ENCODE data around the gene KRT9.
"Not testable (repeated sequence)": the region's sequence is repeated elsewhere in the genome, so short reads cannot be mapped to it uniquely, and the experiment has no call there.

KRT9 gene, protein sequence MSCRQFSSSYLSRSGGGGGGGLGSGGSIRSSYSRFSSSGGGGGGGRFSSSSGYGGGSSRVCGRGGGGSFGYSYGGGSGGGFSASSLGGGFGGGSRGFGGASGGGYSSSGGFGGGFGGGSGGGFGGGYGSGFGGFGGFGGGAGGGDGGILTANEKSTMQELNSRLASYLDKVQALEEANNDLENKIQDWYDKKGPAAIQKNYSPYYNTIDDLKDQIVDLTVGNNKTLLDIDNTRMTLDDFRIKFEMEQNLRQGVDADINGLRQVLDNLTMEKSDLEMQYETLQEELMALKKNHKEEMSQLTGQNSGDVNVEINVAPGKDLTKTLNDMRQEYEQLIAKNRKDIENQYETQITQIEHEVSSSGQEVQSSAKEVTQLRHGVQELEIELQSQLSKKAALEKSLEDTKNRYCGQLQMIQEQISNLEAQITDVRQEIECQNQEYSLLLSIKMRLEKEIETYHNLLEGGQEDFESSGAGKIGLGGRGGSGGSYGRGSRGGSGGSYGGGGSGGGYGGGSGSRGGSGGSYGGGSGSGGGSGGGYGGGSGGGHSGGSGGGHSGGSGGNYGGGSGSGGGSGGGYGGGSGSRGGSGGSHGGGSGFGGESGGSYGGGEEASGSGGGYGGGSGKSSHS

DNA sequence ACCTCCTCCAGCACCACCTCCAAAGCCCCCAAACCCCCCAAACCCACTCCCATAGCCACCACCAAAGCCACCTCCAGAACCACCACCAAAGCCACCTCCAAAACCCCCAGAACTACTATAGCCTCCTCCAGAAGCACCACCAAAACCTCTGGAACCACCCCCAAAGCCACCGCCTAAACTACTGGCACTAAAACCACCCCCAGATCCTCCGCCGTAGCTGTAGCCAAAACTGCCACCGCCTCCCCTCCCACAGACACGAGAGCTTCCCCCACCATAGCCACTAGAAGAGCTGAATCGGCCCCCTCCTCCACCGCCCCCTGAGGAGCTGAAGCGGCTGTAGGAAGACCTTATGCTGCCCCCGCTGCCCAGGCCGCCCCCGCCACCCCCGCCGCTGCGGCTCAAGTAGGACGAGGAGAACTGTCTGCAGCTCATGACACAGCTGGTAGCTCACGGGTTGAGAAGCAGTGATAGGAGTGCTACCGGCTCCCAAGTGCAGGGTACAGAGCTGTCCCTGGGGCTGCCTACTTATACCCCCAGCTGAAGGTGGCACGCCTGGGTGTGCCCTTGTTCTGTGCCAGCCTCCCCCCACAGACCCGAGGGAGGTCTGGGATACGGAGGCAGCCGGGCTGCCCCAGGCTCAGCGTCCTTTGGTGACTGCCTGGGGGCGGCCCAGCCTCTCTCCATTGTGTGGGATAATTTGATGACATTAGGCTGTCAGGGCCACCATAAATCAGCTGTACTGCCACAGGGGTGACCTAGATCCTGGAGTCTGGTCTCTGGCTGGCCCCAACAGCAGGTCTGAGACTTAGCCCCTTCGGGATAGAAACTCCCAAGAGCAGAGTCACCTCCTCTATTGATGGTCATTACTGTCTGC, at the start of gene KRT9:
KRT9 (minus strand) TSS at position 499 of the 874 bp plus-strand sequence; CDS start at position 432, 67 bp downstream.
- no peak for DNase-seq (ENCODE audit: low read depth)

DNA sequence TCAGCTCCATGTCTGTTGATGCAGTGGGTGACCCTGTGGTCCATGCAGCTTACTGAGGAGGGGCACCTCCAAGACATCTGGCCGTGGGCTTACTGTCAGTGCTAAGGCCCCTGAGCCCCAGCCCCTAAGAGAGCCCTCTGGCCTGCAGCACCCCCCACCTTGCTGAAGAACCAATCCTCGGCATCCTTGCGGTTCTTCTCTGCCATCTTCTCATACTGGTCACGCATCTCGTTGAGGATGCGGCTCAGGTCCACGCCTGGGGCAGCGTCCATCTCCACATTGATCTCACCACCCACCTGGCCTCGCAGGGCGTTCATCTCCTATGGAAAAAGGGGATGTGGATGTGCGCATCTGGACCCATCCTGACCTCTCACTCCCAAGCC, 49.6 kb upstream of the KRT9 start:
- not testable (repeated sequence) for DNase-seq (ENCODE audit: low read depth)

DNA sequence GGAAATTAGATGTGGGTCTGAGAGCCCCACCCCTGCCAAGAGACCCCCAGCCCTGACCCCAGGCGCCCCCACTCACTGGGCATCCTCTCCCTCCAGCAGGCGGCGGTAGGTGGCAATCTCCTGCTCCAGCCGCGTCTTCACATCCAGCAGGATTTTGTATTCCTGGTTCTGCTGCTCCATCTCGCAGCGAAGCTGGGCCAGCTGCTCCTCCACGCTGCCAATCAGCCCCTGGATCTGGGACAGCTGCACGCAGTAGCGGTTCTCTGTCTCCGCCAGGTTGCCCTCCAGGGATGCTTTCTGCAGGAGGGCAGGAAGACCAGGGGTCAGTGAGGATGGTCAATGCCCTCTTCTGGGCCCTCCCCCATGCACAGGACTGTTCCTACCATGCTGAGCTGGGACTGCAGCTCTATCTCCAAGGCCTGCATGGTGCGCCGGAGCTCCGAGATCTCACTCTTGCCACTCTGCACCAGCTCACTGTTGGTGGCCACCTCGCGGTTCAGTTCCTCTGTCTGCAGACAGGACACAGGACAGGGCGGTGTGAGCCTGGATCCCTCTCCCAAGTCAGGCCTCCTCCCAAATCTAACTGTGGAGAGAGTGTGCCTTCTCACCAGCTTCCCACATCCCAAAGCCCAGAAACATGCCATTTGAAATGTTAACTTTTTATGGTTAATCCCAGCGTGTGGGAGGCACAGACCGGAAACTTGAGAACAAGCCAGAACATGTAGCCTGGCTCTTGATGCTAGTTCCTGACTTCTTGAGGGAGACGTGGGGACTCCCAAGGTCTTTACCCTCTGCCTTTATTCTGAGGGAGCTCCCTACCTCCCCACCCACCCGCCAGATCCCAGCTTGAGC, 49.0 kb upstream of the KRT9 start:
- DNase-seq (ENCODE audit: low read depth): no peak

DNA sequence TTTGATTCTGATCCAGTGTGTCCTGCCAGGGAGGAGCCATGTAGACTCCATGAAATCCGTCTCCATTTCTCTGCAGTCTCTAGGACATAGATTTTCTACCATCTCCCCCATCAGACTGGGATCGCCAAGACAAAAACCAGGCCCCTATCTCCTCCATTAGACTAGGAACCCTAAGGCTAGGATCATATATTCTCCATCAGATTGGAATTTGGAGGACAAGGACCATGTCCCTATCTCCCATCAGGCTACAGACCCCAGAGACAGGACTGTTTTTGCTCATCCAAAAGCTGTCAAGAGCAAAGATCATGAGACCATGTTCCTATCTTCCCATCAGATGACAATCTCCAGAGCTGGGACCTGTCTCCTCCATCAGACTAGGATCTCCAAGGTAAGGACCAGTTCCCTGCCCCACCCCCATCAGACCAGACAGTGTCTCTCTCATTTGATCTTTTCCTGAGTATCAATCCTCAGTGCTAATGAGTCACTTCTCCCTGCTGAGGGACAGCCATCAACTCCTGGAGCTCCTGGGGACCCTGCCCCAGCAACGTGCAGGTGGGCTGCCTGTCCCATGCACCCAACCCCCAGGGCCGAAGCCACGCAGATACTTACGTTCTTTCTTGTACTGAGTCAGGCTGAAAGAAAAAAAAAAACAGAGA, 48.2 kb upstream of the KRT9 start:
- not testable (repeated sequence) for DNase-seq (ENCODE audit: low read depth)

DNA sequence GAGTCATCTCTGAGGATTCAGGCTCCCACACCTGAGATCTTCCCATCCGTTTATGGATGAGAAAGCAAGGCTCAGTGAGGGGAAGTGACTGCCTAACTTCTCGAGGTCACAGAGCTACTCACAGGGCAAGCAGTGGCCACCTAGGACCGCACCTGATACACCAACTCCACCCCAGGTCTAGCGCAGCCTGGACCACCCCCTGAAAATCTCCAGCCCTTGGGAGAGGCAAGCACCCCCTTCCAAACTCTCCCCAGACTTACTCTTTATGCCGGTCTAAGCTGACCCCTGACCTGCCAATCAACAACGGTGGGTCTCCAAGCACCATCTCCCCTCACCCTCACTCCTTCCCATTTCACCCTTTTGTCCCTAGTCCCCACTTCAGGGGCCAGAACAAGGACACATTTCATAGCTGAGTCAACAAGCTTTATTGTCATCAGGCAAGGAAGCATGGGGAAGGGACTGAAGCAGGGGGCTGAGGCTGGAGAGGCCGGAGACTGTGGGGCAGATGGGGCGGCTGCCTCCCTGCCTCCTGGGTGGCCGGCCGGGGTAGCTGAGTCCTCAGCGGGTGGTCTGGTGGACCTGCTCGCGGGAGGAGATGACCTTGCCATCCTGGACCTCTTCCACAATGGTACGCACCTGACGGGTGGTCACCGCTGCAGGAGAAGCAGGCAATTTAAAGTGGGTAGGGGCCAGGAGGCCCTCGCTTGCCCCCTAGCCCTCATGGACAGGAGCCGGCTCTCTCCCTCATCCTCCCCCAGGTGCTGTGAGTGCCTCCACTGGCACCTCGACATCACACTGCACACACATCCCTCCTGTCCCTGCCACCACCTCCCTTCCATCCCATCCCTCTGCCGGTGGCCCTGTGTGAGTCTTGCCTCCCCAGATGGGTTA, 47.4 kb upstream of the KRT9 start:
- DNase-seq (ENCODE audit: low read depth): no peak

DNA sequence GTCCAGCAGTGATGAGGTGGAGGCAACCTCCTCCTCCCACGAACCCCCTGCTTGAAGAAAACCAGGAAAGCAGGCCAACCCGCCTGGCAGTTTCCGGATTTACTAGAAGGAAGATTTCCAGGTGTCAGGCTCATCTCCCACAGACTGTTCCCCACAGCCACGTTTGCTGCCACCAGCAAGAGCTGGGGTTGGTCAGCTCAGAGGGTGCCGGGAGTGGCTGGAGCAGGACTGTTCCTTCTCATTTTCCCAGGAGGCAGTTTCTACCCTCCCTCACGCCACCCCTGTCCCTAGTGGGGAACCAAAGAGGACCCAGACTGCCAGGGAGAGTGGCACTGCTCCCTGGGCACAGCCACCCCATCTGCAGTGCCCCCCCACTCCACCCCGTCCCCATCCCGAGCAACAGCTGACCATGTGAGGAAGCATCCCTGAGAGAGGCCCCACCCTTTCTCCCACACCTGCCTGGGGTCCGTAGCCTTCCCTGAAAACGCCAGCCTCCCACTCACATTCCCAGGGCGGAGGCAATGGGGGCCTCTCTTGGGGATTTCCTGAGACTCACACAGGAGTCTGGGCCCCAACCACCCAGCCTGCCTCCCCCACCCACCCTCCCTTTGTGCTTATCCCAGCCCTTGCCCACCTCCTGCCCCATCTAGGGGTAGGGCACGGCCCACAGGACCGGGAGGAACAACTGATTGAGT, 46.6 kb upstream of the KRT9 start:
- no peak for DNase-seq (ENCODE audit: low read depth)

DNA sequence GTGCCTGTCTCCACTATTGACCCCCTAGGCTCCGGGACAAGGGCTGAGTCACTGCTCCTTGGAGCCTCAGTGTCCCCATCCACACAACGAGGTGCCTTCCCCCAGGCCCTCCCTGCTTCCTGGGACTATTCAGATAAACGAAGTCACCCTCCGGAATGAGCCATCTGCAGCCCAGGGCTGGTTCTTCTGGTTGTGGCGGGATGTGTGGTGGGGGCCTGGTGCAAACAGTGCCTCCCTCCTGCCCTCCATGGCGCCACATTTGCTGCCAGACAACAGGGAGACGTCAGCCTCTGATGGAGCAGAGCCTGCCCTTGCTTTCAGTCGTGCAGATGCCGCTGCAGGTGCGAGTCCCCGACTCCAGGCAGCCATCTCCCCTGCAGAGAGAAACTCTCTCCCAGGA, 45.8 kb upstream of the KRT9 start:
- no peak for DNase-seq (ENCODE audit: low read depth)

DNA sequence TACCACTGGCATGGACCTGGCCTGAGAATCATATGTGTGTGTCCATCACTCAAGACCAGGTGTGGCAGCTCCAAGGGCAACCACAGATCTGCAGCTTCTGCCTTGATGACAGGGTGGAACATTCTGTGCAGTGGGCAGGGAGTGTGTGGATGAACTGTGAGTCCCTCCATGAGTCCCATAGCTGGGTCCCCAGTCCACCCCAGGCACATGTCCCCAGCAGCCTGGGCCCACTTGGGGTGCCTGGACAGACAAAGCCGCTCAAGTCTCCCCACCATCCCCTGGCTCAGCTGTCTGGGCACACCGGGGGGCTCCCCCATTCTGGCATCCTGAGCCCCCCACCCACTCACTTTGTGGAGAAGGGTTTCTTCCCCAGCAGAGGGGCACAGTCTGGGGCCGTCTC, 45.3 kb upstream of the KRT9 start:
- DNase-seq (ENCODE audit: low read depth): no peak

DNA sequence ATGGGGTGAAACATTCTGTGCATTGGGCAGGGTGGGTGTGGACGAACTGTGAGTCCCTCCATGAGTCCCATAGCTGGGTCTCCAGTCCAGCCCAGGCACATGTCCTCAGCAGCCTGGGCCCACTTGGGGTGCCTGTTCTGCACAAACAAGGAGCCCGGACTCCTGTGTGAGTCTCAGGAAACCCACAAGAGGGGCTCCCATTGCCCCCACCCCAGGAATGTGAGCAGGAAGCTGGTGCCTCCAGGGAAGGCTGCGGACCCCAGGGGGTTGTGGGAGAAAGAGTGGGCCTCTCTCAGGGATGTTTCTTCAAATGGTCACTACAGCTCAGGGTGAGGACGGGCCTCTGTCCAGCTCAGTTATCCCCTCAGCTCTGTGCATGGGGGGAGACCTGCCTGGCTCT, 44.6 kb upstream of the KRT9 start:
- not testable (repeated sequence) for DNase-seq (ENCODE audit: low read depth)

DNA sequence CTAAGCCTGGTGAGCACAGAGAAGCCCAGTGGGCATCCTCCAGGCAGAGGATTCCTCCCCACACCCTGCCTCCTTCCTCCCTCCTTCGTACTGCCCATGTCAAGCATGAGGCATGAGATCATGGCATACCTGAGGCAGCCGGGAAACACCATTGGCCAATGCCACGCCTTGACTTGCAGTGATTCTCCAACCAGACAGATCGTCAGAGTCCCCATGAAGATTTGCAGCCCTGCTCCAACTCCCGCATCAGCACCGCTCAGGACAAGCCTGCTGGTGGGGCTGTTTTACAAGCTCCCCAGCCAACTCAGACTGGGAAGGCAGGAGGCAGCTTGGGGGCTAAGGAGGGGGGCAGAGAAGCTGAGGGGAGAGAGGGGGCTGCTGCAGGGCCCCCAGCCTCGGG, 43.6 kb upstream of the KRT9 start:
- no peak for DNase-seq (ENCODE audit: low read depth)

DNA sequence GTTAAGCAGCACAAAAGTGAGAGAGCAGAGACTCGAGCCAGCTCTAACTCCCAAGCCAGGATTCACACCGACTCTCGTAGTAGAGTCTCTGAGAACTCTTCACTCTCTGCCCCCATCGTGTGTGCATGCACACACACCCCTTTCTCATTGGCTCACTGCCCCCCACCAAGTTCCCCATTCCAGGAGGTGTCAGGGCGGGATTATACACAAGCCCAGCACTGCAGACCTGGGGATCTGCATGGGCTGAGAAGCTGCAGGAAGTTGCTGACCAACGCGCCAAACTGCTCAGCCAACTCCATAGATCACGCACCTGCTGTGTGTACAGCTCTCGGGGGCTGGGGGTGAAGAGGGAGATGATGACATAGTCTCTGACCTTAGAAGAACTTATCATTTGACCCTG, 42.9 kb upstream of the KRT9 start:
- not testable (repeated sequence) for DNase-seq (ENCODE audit: low read depth)

DNA sequence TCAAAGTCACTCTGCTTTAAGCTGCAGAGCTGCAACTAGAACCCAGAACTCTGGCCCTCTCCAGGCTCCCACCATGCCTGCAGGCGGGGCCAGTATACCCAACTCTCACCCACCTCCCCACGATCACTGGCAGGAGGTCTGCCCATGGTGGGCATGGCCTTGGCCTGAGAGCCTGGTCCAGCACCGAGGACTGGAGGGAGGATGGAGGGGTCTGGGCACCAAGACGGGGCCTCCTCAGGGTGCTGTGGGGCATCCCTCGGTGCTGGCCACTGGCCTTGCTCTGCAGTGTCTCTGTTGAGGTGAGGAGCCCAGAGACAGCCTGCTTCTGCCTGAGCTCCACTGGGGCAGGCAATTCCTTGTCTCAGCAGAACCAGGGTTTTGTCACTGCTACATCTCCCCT, 42.2 kb upstream of the KRT9 start:
- DNase-seq (ENCODE audit: low read depth): no peak

DNA sequence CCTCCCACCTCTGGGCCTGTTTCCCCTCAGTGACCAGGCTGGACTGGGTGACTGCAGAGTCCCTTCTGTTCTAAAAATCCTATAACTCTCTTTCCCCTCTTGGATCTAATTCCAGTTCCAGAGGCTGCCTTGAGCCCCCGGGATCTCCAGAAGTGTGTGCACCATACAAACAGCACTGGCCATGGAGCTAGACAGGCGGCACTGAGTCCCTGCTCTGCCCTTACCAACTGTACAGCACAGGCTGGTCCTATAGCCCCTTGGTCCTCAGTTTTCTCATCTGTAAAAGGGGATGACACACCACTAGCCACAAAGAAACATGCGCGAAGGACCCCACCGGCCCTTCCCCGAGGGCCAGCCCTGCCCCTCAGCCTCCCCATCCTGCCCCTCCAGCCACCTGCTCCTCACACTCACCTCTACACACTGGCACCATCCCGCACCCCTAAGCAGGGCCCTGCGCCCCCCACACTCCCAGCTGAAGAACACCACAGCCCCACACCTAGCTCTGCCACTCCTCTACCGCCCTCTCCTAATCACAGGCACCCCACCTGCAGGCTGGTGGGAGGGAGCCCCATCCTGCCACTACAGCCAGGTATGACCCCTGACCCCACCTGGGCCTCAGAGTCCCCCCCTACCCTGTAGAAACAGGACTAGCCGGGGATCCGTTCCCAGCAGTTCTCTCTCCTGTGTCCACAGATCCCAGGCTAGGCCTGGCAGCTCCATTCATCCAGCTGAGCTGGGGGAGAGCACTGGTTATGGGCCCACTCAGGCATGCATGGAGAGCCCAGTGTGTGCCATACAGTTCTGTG, 41.6 kb upstream of the KRT9 start:
- no peak for DNase-seq (ENCODE audit: low read depth)

DNA sequence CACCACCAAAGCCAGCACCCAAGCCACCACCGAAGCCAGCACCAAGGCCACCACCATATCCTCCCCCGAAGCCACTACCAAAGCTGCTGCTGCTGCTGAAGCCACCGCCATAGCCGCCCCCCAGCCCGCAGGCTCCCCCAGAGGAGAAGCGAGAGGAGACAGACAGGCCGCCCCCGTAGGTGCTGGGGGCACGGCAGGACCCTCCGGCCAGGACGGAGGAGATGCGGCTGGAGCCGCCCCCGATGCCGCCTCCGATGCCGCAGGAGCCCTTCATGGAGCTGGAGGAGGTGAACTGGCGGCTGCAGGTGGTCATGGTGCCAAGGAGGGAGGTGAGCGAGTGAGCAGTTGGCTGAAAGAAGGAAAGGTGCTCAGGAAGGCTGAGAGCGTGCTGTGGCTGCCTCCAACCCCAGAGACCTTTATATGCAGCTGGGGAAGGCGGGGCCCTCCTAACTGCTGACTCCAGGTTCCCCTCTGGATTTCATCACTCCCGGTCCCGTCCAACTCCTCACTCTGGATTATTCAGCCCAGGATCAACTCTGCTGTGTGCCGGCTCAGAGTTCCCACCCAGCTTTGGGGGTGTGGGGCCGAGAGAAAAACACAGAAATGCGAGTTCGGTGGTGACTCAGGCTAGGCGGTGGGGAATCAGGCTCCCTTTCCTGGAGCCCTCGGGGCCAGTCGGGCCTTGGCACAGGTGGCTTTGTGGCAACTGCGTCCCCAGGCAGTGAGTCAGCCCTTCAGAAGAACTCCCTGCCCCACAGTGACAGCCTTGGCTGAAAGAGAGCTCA, 40.7 kb upstream of the KRT9 start, which contains the start of gene KRT16:
KRT16 (minus strand) TSS at position 392 of the 785 bp plus-strand sequence; CDS start at position 313, 79 bp downstream.
- not testable (repeated sequence) for DNase-seq (ENCODE audit: low read depth)

DNA sequence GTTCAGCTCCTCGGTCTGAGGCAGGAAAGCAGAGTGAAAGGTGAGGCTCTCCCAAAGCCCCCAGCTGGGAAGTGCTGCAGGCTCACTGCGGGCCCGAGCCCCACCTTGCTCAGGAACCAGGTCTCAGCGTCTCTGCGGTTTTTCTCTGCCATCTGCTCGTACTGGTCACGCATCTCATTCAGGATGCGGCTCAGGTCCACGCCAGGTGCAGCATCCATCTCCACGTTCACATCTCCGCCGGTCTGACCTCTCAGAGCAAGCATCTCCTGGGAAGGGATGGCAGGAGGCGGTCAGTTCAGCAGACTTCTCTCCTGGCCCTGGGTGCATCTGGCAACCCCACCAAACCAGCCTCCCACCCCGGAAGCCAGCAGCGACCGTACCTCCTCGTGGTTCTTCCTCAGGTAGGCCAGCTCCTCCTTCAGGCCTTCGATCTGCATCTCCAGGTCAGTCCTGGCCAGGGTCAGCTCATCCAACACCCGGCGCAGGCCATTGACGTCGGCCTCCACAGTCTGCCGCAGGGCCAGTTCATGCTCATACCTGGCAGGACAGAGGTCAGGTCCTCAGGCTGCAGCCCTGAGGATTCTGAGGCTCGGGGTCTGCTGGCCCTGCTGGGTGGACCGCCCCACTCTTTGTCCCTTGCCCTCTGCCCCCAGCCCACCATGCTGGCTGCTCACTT, 39.2 kb upstream of the KRT9 start:
- DNase-seq (ENCODE audit: low read depth): no peak

DNA sequence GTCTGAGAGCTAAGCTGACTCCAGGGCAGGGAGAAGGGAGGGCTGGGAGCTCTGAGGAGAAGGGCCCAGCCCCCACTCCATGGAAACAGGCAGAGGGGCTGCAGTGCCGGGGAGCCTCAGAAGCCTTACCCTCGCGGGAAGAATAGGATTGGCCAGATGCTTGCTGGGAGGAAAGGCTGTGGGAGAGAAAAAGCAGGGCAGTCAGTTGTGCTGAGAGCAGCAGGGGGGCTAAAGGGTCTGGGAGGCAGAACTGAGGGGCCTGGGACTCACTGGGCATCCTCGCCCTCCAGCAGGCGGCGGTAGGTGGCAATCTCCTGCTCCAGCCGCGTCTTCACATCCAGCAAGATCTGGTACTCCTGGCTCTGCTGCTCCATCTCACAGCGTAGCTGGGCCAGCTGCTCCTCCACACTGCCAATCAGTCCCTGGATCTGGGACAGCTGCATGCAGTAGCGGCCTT, 38.2 kb upstream of the KRT9 start:
- not testable (repeated sequence) for DNase-seq (ENCODE audit: low read depth)

DNA sequence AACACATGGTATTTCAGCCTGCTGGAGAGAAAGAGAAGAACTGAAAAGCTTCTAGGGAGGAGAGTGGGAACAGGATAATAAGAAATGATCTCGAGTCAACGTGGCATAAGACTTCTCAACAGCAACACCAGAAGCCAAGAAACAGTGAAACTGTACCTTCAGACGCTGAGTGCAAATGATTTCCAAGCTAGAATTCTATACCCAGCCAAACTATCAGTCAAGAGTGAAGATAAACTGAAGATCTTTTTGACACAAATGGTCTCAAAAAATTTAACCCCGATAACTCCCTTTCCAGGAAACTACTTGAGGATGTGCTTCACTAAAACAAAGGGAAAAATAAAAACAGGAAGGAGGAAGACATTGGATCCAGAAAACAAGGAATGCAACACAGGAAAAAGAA, 35.1 kb upstream of the KRT9 start:
- DNase-seq (ENCODE audit: low read depth): not testable (repeated sequence)
